GM23338 (cell line): ENCODE measurements around the gene PEAR1. TPM values are rescaled to one million over a fixed set of nuclear protein-coding genes. Genes with fewer than 3 reads are reported as not detected.

Source experiments
- ATAC-seq: fragments of 200-7000 bp; cut with Tn5 transposase; 3 replicates; pipeline ENCODE4 v1.9.1; 2020
- DNase-seq: peaks from one replicate; pipeline ENCODE4 v3.0.0-alpha.2; 2015; ENCODE audit warnings: low spot score
- H2AFZ ChIP-seq: fragments of 200-600 bp; sonication (generic); 2 replicates; pipeline ENCODE4 v1.8.0; 2016; ENCODE audit warnings: antibody characterized with exemption, mild to moderate bottlenecking, moderate library complexity
- H3F3A ChIP-seq: fragments of 200-600 bp; sonication (generic); replicated peaks from 2 replicates; pipeline ENCODE4 v1.8.0; 2017; ENCODE audit warnings: antibody characterized with exemption, mixed run types, low read depth
- H3K27ac ChIP-seq: fragments of 200-600 bp; sonication (generic); 2 replicates; pipeline ENCODE4 v1.6.1; 2016; ENCODE audit warnings: low read depth
- H3K27me3 ChIP-seq: fragments of 200-600 bp; sonication (generic); 2 replicates; pipeline ENCODE4 v1.8.0; 2016; ENCODE audit warnings: mild to moderate bottlenecking, mixed run types, moderate library complexity; ENCODE audit not compliant: insufficient read depth
- H3K36me3 ChIP-seq: fragments of 200-600 bp; sonication (generic); 2 replicates; pipeline ENCODE4 v1.8.0; 2016; ENCODE audit warnings: mild to moderate bottlenecking; ENCODE audit not compliant: insufficient read depth
- H3K4me1 ChIP-seq: fragments of 200-600 bp; sonication (generic); 2 replicates; pipeline ENCODE4 v1.8.0; 2016; ENCODE audit warnings: mild to moderate bottlenecking, moderate library complexity; ENCODE audit not compliant: insufficient read depth
- H3K4me2 ChIP-seq: fragments of 200-600 bp; sonication (generic); 2 replicates; pipeline ENCODE4 v1.7.1; 2017; ENCODE audit warnings: mixed run types
- H3K4me3 ChIP-seq: fragments of 200-600 bp; sonication (generic); 2 replicates; pipeline ENCODE4 v1.6.1; 2016; ENCODE audit warnings: mixed run types
- H3K79me2 ChIP-seq: fragments of 200-600 bp; sonication (generic); replicated peaks from 2 replicates; pipeline ENCODE4 v1.8.0; 2017; ENCODE audit warnings: mild to moderate bottlenecking; ENCODE audit not compliant: insufficient read depth
- H3K9me2 ChIP-seq: fragments of 200-600 bp; sonication (generic); 2 replicates; pipeline ENCODE4 v1.8.0; 2017; ENCODE audit not compliant: insufficient read depth
- H4K20me1 ChIP-seq: fragments of 200-600 bp; sonication (generic); replicated peaks from 2 replicates; pipeline ENCODE4 v1.8.0; 2017; ENCODE audit warnings: mild to moderate bottlenecking; ENCODE audit not compliant: insufficient read depth
- H3K27ac Mint-ChIP-seq: 2 replicates; pipeline ENCODE4 v1.8.0; 2020; ENCODE audit warnings: inconsistent platforms, mild to moderate bottlenecking, moderate library complexity, mixed read lengths
- H3K27me3 Mint-ChIP-seq: 3 replicates; pipeline ENCODE4 v1.8.0; 2022; ENCODE audit warnings: low read depth, mild to moderate bottlenecking, moderate library complexity, mixed read lengths, inconsistent platforms; ENCODE audit not compliant: insufficient read depth, poor library complexity
- H3K36me3 Mint-ChIP-seq: 3 replicates; pipeline ENCODE4 v1.8.0; 2021; ENCODE audit warnings: low read depth, mild to moderate bottlenecking, inconsistent platforms, moderate library complexity, mixed read lengths
- H3K4me1 Mint-ChIP-seq: 3 replicates; pipeline ENCODE4 v1.8.0; 2020; ENCODE audit warnings: mild to moderate bottlenecking, inconsistent platforms, mixed read lengths
- H3K4me3 Mint-ChIP-seq: 3 replicates; pipeline ENCODE4 v1.8.0; 2021; ENCODE audit warnings: moderate library complexity, mild to moderate bottlenecking, inconsistent platforms, mixed read lengths
- H3K9me3 Mint-ChIP-seq: 3 replicates; pipeline ENCODE4 v1.8.0; 2020; ENCODE audit warnings: moderate library complexity, mild to moderate bottlenecking, inconsistent platforms, mixed read lengths
- CREB1 ChIP-seq: fragments of 250-450 bp; sonication (Bioruptor Pico); IDR thresholded peaks from 2 replicates; pipeline ENCODE4 v1.5.0; 2020; ENCODE audit warnings: low read depth, mild to moderate bottlenecking, moderate library complexity
- EZH2 ChIP-seq: fragments of 200-600 bp; sonication (generic); IDR thresholded peaks from one replicate; pipeline ENCODE4 v1.8.0; 2017; ENCODE audit warnings: antibody characterized with exemption, mild to moderate bottlenecking, low read depth; ENCODE audit not compliant: unreplicated experiment
- EZH2phosphoT487 ChIP-seq: fragments of 200-600 bp; sonication (generic); IDR thresholded peaks from one replicate; pipeline ENCODE4 v1.8.1; 2018; ENCODE audit warnings: antibody characterized with exemption; ENCODE audit not compliant: unreplicated experiment
- JUNB ChIP-seq: IDR thresholded peaks from one replicate; pipeline ENCODE4 v1.6.1; 2016; ENCODE audit warnings: antibody characterized with exemption; ENCODE audit not compliant: unreplicated experiment
- NANOG ChIP-seq: IDR thresholded peaks from 2 replicates; pipeline ENCODE4 v1.6.1; 2016; ENCODE audit warnings: antibody characterized with exemption, borderline replicate concordance
- POLR2AphosphoS5 ChIP-seq: IDR thresholded peaks from 2 replicates; pipeline ENCODE4 v1.6.1; 2016; ENCODE audit warnings: antibody characterized with exemption, low read depth
- STAT1 ChIP-seq: IDR thresholded peaks from one replicate; pipeline ENCODE4 v1.6.1; 2016; ENCODE audit warnings: antibody characterized with exemption; ENCODE audit not compliant: unreplicated experiment
- ZNF114 ChIP-seq: fragments of 250-450 bp; sonication (Bioruptor Pico); IDR thresholded peaks from 2 replicates; pipeline ENCODE4 v1.5.0; 2020; ENCODE audit warnings: mild to moderate bottlenecking, moderate library complexity
- ZNF331 ChIP-seq: fragments of 250-450 bp; sonication (Bioruptor Pico); IDR thresholded peaks from 2 replicates; pipeline ENCODE4 v1.5.0; 2020; ENCODE audit warnings: low read depth, mild to moderate bottlenecking, moderate library complexity
- polyA plus RNA-seq: library from polyadenylated mRNA; unstranded; fragments of >200 nt; fragmentation: Nextera tagmentation; extraction: Ambion mirVana; gene quantifications from 2 replicates; pipeline ENCODE4 v1.2.1, GENCODE V29; 2016
- total RNA-seq: library from RNA; depleted of rRNA; stranded (reverse); fragments of >200 nt; shearing (Covaris generic); gene quantifications from 2 replicates; pipeline ENCODE4 v1.2.3, GENCODE V29; 2014
- TF ChIP-seq, protein P1 (sequence below): IDR thresholded peaks from 2 replicates; pipeline ENCODE4 v1.6.1; 2016; ENCODE audit warnings: antibody characterized with exemption
- TF ChIP-seq, protein P2 (sequence below), 2 experiments: fragments of 200-600 bp in 1 of 2; sonication (generic) in 1 of 2; conservative IDR thresholded peaks; 2 replicates each; pipeline versions ENCODE4 v1.5.1 to v1.6.1; 2016 to 2017; ENCODE audit warnings: antibody characterized with exemption in 2 of 2, low read depth in 2 of 2, mild to moderate bottlenecking in 2 of 2, moderate library complexity in 1 of 2
- TF ChIP-seq, protein P3 (sequence below): fragments of 250-450 bp; sonication (Bioruptor Pico); IDR thresholded peaks from 2 replicates; pipeline ENCODE4 v1.5.0; 2020; ENCODE audit warnings: mild to moderate bottlenecking, moderate library complexity
- TF ChIP-seq, protein P4 (sequence below): IDR thresholded peaks from one replicate; pipeline ENCODE4 v1.6.1; 2018; ENCODE audit warnings: antibody characterized with exemption; ENCODE audit not compliant: unreplicated experiment

Gene PEAR1
- total and polyA plus RNA-seq, 2 experiments from 2014 or later: 0.28 to 0.47 TPM

DNA sequence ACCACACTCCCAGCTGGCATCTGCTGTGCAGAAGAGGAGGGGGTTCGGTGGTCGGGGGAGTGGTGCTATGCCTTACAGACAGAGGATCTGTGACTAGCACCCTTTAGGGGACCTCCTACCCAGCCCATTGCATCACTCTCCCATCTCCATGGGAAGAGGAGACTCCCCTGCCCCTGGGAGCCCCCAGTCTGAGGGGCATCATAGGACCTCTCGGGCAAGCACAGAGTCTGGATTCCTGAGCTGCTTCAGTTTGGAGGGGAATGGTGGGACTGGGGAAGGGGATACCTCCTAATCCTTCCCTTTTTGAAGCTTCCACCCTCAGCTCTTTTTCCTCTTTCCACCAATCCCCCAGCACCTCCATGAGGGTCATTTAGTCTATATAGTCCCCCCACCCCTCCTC lies 36.0 kb upstream of the PEAR1 start:
- Histone ChIP-seq H3F3A (0 out of 2 replicates have a peak, but pooled peaks cover 3% of the 10 kb centered on the region), H3K79me2 (no peaks in the 10 kb centered on the region), H3K4me2 (no peak overlapping the region), H2AFZ (no peak overlapping the region), H3K27me3 (peaks cover 97% of the 10 kb centered on the region), H4K20me1 (peaks cover 5% of the 10 kb centered on the region; the same call in 1 of the 2 replicates), H3K27ac (no peak overlapping the region), H3K4me1 (peaks cover 12% of the 10 kb centered on the region; the same call in 1 of the 2 replicates), H3K36me3 (no peaks in the 10 kb centered on the region), H3K9me2 (no peaks in the 10 kb centered on the region), H3K4me3 (no peak overlapping the region)
- H3K4me3 Mint-ChIP-seq: no peak overlapping the region
- peaks cover 58% of the 10 kb centered on the region for H3K27me3 Mint-ChIP-seq
- H3K36me3 Mint-ChIP-seq: no peaks in the 10 kb centered on the region
- TF ChIP-seq EZH2 (no peak), JUNB (no peak), CREB1 (CRISPR knock-in tag) (no peak), ZNF114 (CRISPR knock-in tag) (no peak), EZH2phosphoT487 (no peak), ZNF331 (no peak), POLR2AphosphoS5 (no peak), NANOG (no peak), STAT1 (no peak)
- TF ChIP-seq, protein P1, sequence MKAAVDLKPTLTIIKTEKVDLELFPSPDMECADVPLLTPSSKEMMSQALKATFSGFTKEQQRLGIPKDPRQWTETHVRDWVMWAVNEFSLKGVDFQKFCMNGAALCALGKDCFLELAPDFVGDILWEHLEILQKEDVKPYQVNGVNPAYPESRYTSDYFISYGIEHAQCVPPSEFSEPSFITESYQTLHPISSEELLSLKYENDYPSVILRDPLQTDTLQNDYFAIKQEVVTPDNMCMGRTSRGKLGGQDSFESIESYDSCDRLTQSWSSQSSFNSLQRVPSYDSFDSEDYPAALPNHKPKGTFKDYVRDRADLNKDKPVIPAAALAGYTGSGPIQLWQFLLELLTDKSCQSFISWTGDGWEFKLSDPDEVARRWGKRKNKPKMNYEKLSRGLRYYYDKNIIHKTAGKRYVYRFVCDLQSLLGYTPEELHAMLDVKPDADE: no peak
- TF ChIP-seq, protein P2, sequence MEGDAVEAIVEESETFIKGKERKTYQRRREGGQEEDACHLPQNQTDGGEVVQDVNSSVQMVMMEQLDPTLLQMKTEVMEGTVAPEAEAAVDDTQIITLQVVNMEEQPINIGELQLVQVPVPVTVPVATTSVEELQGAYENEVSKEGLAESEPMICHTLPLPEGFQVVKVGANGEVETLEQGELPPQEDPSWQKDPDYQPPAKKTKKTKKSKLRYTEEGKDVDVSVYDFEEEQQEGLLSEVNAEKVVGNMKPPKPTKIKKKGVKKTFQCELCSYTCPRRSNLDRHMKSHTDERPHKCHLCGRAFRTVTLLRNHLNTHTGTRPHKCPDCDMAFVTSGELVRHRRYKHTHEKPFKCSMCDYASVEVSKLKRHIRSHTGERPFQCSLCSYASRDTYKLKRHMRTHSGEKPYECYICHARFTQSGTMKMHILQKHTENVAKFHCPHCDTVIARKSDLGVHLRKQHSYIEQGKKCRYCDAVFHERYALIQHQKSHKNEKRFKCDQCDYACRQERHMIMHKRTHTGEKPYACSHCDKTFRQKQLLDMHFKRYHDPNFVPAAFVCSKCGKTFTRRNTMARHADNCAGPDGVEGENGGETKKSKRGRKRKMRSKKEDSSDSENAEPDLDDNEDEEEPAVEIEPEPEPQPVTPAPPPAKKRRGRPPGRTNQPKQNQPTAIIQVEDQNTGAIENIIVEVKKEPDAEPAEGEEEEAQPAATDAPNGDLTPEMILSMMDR (conservative IDR thresholded peaks at IDR 0.05; ENCODE audit: low read depth in 2 of 2): no peak
- TF ChIP-seq, protein P3, sequence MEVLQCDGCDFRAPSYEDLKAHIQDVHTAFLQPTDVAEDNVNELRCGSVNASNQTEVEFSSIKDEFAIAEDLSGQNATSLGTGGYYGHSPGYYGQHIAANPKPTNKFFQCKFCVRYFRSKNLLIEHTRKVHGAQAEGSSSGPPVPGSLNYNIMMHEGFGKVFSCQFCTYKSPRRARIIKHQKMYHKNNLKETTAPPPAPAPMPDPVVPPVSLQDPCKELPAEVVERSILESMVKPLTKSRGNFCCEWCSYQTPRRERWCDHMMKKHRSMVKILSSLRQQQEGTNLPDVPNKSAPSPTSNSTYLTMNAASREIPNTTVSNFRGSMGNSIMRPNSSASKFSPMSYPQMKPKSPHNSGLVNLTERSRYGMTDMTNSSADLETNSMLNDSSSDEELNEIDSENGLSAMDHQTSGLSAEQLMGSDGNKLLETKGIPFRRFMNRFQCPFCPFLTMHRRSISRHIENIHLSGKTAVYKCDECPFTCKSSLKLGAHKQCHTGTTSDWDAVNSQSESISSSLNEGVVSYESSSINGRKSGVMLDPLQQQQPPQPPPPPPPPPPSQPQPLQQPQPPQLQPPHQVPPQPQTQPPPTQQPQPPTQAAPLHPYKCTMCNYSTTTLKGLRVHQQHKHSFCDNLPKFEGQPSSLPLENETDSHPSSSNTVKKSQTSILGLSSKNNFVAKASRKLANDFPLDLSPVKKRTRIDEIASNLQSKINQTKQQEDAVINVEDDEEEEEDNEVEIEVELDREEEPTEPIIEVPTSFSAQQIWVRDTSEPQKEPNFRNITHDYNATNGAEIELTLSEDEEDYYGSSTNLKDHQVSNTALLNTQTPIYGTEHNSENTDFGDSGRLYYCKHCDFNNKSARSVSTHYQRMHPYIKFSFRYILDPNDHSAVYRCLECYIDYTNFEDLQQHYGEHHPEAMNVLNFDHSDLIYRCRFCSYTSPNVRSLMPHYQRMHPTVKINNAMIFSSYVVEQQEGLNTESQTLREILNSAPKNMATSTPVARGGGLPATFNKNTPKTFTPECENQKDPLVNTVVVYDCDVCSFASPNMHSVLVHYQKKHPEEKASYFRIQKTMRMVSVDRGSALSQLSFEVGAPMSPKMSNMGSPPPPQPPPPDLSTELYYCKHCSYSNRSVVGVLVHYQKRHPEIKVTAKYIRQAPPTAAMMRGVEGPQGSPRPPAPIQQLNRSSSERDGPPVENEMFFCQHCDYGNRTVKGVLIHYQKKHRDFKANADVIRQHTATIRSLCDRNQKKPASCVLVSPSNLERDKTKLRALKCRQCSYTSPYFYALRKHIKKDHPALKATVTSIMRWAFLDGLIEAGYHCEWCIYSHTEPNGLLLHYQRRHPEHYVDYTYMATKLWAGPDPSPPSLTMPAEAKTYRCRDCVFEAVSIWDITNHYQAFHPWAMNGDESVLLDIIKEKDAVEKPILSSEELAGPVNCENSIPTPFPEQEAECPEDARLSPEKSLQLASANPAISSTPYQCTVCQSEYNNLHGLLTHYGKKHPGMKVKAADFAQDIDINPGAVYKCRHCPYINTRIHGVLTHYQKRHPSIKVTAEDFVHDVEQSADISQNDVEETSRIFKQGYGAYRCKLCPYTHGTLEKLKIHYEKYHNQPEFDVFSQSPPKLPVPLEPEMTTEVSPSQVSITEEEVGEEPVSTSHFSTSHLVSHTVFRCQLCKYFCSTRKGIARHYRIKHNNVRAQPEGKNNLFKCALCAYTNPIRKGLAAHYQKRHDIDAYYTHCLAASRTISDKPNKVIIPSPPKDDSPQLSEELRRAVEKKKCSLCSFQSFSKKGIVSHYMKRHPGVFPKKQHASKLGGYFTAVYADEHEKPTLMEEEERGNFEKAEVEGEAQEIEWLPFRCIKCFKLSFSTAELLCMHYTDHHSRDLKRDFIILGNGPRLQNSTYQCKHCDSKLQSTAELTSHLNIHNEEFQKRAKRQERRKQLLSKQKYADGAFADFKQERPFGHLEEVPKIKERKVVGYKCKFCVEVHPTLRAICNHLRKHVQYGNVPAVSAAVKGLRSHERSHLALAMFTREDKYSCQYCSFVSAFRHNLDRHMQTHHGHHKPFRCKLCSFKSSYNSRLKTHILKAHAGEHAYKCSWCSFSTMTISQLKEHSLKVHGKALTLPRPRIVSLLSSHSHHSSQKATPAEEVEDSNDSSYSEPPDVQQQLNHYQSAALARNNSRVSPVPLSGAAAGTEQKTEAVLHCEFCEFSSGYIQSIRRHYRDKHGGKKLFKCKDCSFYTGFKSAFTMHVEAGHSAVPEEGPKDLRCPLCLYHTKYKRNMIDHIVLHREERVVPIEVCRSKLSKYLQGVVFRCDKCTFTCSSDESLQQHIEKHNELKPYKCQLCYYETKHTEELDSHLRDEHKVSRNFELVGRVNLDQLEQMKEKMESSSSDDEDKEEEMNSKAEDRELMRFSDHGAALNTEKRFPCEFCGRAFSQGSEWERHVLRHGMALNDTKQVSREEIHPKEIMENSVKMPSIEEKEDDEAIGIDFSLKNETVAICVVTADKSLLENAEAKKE: no peak
- TF ChIP-seq, protein P4, sequence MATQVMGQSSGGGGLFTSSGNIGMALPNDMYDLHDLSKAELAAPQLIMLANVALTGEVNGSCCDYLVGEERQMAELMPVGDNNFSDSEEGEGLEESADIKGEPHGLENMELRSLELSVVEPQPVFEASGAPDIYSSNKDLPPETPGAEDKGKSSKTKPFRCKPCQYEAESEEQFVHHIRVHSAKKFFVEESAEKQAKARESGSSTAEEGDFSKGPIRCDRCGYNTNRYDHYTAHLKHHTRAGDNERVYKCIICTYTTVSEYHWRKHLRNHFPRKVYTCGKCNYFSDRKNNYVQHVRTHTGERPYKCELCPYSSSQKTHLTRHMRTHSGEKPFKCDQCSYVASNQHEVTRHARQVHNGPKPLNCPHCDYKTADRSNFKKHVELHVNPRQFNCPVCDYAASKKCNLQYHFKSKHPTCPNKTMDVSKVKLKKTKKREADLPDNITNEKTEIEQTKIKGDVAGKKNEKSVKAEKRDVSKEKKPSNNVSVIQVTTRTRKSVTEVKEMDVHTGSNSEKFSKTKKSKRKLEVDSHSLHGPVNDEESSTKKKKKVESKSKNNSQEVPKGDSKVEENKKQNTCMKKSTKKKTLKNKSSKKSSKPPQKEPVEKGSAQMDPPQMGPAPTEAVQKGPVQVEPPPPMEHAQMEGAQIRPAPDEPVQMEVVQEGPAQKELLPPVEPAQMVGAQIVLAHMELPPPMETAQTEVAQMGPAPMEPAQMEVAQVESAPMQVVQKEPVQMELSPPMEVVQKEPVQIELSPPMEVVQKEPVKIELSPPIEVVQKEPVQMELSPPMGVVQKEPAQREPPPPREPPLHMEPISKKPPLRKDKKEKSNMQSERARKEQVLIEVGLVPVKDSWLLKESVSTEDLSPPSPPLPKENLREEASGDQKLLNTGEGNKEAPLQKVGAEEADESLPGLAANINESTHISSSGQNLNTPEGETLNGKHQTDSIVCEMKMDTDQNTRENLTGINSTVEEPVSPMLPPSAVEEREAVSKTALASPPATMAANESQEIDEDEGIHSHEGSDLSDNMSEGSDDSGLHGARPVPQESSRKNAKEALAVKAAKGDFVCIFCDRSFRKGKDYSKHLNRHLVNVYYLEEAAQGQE: no peak
- H3K9me3 Mint-ChIP-seq: no peaks in the 10 kb centered on the region; the same call in 2 of the 3 replicates
- peaks cover 25% of the 10 kb centered on the region for H3K4me1 Mint-ChIP-seq
- no peak for DNase-seq
- H3K27ac Mint-ChIP-seq: no peak overlapping the region
- ATAC-seq: no peak
